ENCODE measurements around the gene TRPC6.

DNA sequence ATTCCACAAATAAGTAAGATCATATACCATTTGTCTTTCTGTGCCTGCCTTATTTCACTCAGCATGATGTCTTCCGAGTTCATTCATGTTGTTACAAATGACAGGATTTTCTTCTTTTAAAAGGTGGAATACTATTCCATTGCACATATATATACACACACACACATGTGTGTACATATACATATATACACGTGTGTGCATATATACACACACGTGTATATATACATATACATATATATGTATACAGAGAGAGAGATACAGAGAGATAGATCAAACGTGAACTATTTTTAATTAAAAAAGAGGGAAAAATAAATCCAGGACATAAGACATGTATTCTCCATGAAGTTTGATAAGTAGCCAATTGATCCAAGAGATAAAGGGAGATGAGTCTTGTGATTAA lies 108.1 kb downstream of the TRPC6 start:
- TF ChIP-seq, protein P1, sequence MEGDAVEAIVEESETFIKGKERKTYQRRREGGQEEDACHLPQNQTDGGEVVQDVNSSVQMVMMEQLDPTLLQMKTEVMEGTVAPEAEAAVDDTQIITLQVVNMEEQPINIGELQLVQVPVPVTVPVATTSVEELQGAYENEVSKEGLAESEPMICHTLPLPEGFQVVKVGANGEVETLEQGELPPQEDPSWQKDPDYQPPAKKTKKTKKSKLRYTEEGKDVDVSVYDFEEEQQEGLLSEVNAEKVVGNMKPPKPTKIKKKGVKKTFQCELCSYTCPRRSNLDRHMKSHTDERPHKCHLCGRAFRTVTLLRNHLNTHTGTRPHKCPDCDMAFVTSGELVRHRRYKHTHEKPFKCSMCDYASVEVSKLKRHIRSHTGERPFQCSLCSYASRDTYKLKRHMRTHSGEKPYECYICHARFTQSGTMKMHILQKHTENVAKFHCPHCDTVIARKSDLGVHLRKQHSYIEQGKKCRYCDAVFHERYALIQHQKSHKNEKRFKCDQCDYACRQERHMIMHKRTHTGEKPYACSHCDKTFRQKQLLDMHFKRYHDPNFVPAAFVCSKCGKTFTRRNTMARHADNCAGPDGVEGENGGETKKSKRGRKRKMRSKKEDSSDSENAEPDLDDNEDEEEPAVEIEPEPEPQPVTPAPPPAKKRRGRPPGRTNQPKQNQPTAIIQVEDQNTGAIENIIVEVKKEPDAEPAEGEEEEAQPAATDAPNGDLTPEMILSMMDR (IDR thresholded peaks at IDR 0.05; ENCODE audit: low read depth, low read length, missing input control): no peak
- TF ChIP-seq, protein P2, sequence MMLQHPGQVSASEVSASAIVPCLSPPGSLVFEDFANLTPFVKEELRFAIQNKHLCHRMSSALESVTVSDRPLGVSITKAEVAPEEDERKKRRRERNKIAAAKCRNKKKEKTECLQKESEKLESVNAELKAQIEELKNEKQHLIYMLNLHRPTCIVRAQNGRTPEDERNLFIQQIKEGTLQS (IDR thresholded peaks at IDR 0.05): no peak
- TF ChIP-seq, protein P3, sequence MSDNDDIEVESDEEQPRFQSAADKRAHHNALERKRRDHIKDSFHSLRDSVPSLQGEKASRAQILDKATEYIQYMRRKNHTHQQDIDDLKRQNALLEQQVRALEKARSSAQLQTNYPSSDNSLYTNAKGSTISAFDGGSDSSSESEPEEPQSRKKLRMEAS (IDR thresholded peaks at IDR 0.05): no peak
- TF ChIP-seq GABPA (IDR thresholded peaks at IDR 0.05 in 1 of 2, conservative IDR thresholded peaks at IDR 0.05 in 1 of 2) (no peak), SP1 (IDR thresholded peaks at IDR 0.05) (no peak), HNF4A (conservative IDR thresholded peaks at IDR 0.05) (no peak), FOXA2 (IDR thresholded peaks at IDR 0.05) (no peak), TAF1 (conservative IDR thresholded peaks at IDR 0.05) (no peak)
